ENCODE measurements around the gene TBC1D16. TPM values are rescaled to one million over a fixed set of nuclear protein-coding genes. Genes with fewer than 3 reads are reported as not detected.
"Not testable (repeated sequence)": the region's sequence is repeated elsewhere in the genome, so short reads cannot be mapped to it uniquely, and the experiment has no call there.

TBC1D16 gene
- total RNA-seq, 2 experiments from 2014 or later, result 8.8 to 9.0 TPM

DNA sequence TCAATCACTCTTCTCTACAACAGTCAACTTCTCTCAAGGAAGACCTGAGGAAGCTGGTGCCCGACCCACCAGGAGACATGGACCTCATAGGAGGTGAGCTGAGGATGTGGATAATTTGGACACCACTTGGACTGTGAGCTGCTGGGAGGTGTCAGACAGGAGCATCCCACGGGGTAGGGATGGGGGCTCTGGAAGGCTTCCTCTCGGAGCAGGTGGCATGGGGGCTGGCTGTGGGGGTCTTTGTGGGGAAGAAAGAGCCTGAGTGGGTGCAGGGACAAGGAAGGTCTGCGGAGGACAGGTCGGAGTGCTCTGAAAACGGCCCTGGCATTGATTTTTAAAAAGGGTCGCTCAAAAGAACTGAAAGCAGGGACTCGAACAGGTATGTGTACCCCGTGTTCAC lies 64.0 kb downstream of the TBC1D16 start:
- Mint-ChIP-seq H3K27ac (no peak overlapping the region), H3K27me3 (no peaks in the 10 kb centered on the region), H3K4me1 (no peaks in the 10 kb centered on the region), H3K9me3 (no peaks in the 10 kb centered on the region), H3K4me3 (no peak overlapping the region), H3K36me3 (peaks cover 1% of the 10 kb centered on the region)
- DNase-seq, result no peak

DNA sequence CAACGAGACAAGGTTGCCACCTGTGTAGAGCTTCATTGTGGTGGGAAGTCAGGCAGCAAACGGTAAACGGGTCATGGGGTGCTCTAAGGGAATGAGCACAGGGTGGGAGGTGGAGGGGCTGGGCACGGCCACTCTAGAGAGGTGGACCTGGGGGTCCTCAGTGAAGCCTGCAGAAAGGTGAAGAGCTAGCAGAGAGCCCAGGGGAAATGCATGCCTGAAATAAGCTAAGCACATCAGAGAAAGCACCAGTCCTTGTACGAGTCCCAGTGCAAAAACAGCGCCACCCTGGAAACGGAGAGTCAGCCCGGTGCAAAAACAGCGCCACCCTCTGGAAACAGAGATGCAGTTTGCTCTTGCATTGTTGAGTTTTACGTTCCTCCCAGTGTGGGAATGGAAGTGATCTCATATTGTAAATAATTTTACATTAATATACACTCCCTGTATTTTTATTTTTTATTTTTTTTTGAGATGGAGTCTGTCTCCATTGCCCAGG lies 65.0 kb downstream of the TBC1D16 start:
- Mint-ChIP-seq H3K4me1 (no peaks in the 10 kb centered on the region), H3K27ac (no peak overlapping the region), H3K4me3 (no peak overlapping the region), H3K27me3 (no peaks in the 10 kb centered on the region), H3K9me3 (no peaks in the 10 kb centered on the region), H3K36me3 (peaks cover 1% of the 10 kb centered on the region)
- DNase-seq, result no peak

DNA sequence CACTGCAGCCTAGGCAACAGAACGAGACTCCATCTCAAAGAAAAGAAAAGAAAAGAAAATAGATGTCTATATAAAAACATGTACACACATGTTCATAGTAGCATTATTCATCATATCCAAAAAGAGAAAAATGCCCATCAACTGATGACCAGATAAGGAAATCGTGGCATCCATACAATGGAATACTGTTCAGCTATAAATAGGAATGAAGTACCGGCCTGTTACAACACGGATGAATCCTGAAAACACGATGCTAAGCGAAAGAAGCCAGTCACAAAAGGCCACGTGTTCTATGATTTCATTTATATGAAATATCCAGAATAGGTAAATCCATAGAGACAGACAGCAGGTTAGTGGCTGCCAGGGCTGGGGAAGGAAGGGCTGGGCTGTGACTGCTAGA lies 65.8 kb downstream of the TBC1D16 start:
- Mint-ChIP-seq H3K4me1 (no peaks in the 10 kb centered on the region), H3K27ac (no peak overlapping the region)

DNA sequence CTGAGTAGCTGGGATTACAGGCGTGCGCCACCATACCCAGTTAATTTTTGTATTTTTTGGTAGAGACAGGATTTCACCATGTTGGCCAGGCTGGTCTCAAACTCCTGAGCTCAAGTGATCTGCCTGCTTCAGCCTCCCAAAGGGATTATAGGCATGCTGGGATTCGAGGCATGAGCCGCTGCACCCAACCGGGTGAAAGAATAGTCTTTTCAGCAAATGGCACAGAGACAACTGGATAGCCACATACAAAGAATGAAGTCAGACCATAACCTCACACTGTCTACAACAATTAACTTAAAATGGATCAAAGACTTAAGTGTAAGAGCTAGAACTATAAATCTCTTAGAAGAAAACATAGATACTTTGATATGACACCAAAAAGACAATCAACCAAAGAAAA lies 67.6 kb downstream of the TBC1D16 start:
- Mint-ChIP-seq H3K9me3 (no peaks in the 10 kb centered on the region), H3K27ac (no peak overlapping the region), H3K36me3 (peaks cover 1% of the 10 kb centered on the region), H3K27me3 (no peaks in the 10 kb centered on the region), H3K4me1 (no peaks in the 10 kb centered on the region), H3K4me3 (no peak overlapping the region)
- DNase-seq, result no peak

More for the DNA sequence above, 65.8 kb downstream of the TBC1D16 start:
- Mint-ChIP-seq H3K4me3 (no peak overlapping the region), H3K36me3 (peaks cover 1% of the 10 kb centered on the region), H3K27me3 (no peaks in the 10 kb centered on the region), H3K9me3 (no peaks in the 10 kb centered on the region)
- DNase-seq, result no peak

DNA sequence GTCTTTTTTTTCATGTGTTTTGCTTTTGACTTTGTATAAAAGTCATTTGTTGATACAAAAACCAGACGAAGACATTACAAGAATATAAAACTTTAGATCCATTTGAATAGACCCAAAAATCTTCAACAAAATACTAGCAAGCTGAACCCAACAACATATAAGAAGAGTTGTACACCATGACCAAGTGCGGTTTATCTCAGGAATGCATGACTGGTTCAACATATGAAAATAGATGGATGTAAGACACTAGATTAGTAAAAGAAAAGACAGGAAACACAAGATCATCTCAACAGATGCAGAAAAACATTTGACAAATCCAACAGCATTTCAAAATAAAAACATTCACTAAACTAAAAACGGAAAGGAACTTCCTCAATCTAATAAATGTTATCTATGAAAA lies 69.0 kb downstream of the TBC1D16 start:
- peaks cover 1% of the 10 kb centered on the region for H3K36me3 Mint-ChIP-seq
- no peaks in the 10 kb centered on the region for H3K9me3 Mint-ChIP-seq
- no peak for DNase-seq
- H3K27me3 Mint-ChIP-seq, result no peaks in the 10 kb centered on the region
- H3K27ac Mint-ChIP-seq, result no peak overlapping the region
- no peaks in the 10 kb centered on the region for H3K4me1 Mint-ChIP-seq
- no peak overlapping the region for H3K4me3 Mint-ChIP-seq

DNA sequence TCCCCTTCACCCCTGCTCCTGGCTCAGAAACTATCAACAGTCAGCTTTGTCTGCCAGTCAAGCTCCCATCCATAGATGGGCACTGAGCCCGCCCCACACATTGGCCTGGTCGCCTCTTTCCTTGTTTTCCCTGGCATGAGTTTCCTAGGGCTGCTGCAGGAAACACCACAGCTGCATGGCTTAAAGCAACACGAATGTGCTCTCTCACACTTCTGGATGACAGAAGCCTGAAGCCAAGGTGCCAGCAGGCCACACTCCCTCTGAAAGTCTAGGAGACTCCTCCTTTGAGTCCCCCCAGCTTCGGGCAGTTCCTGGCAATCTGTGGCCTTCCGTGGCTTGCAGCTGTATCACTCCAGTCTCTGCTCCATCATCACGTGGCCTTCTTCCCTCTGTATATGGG lies 69.9 kb downstream of the TBC1D16 start:
- no peaks in the 10 kb centered on the region for H3K9me3 Mint-ChIP-seq
- H3K4me3 Mint-ChIP-seq, result no peak overlapping the region
- no peak overlapping the region for H3K27ac Mint-ChIP-seq
- H3K27me3 Mint-ChIP-seq, result no peaks in the 10 kb centered on the region
- H3K4me1 Mint-ChIP-seq, result peaks cover 2% of the 10 kb centered on the region
- DNase-seq, result no peak
- peaks cover 1% of the 10 kb centered on the region for H3K36me3 Mint-ChIP-seq

DNA sequence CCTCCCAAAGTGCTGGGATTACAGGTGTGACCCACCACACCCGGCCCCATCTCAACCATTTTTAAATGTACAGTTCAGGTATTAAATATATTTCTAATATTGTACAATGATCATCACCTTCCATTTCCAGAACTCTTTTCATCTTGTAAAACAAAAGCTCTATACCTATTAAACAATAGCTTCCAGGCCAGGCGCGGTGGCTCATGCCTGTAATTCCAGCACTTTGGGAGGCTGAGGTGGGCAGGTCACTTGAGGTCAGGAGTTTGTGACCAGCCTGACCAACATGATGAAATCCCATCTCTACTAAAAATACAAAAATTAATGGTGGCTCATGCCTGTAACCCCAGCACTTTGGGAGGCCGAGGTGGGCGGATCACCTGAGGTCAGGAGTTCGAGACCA lies 73.2 kb downstream of the TBC1D16 start:
- H3K27ac Mint-ChIP-seq, H3K27me3 Mint-ChIP-seq, H3K36me3 Mint-ChIP-seq, DNase-seq, H3K4me3 Mint-ChIP-seq, H3K9me3 Mint-ChIP-seq, H3K4me1 Mint-ChIP-seq: not testable (repeated sequence)

DNA sequence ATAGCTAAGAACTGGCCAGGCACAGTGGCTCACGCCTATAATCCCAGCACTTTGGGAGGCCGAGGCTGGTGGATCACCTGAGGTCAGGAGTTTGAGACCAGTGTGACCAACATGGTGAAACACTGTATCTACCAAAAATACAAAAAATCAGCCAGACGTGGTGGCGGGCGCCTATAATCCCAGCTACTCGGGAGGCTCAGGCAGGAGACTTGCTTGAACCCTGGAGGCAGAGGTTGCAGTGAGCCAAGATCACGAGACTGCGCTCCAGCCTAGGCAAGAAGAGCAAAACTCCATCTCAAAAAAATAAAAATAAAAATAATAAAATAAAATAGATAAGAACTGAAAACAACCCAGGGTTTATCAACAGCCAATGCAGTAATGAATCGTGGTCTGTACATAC lies 74.1 kb downstream of the TBC1D16 start:
- H3K36me3 Mint-ChIP-seq, H3K9me3 Mint-ChIP-seq, H3K4me3 Mint-ChIP-seq, DNase-seq, H3K4me1 Mint-ChIP-seq, H3K27me3 Mint-ChIP-seq, H3K27ac Mint-ChIP-seq: not testable (repeated sequence)

DNA sequence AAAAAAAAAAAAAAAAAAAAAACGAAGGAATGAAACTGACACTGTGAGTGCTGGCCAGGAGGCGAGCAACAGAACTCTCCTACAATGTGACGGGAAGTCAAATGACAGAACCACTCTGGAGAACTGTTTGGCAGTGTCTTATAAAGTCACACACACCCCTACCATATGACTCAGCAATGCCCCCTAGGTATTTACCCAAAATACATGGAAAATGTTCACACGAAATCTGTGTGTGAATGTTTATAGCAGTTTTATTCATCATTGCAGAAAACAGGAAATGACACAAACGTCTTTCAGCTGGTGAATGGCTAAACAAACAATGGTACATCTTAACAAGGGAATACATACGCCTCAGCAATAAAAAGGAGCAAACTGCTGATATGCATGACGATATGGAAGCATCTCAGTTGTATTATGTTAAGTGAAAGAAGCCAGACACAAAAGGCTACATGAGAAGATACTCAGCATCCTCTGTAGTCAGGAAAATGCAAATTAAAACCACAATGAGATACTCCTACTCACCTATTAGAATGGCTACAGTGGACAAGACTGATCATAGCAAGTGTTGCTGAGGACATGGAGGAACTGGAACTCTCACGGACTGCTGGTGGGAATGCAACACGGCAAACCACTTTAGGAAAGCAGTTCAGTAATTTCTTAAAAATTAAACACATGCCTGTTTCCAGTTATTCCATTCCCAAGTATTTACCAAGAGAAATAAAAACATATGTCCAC lies 74.7 kb downstream of the TBC1D16 start:
- Mint-ChIP-seq H3K4me1 (peaks cover 7% of the 10 kb centered on the region), H3K4me3 (no peak overlapping the region), H3K27ac (no peak overlapping the region), H3K36me3 (no peaks in the 10 kb centered on the region), H3K9me3 (no peaks in the 10 kb centered on the region), H3K27me3 (no peaks in the 10 kb centered on the region)
- no peak for DNase-seq

DNA sequence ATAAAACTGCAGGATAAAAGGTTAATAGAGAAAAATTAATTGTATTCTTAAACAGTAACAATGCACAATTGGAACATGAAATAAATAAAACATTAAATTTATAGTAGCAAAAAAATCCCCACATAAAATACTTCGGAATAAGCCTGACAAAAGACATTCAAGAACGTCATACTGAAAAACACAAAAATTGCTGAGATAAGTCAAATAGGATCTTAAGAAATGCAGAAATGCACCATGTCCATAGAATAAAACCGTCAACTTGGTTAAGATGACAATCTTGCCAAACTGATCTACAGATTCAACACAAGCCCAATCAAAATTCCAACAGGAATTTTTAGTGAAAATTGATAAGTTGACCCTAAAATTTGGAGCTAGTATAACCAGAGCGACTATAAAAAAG lies 76.6 kb downstream of the TBC1D16 start:
- Mint-ChIP-seq H3K4me1 (peaks cover 7% of the 10 kb centered on the region), H3K27me3 (no peaks in the 10 kb centered on the region), H3K9me3 (no peaks in the 10 kb centered on the region), H3K36me3 (no peaks in the 10 kb centered on the region), H3K4me3 (no peak overlapping the region), H3K27ac (no peak overlapping the region)
- no peak for DNase-seq

DNA sequence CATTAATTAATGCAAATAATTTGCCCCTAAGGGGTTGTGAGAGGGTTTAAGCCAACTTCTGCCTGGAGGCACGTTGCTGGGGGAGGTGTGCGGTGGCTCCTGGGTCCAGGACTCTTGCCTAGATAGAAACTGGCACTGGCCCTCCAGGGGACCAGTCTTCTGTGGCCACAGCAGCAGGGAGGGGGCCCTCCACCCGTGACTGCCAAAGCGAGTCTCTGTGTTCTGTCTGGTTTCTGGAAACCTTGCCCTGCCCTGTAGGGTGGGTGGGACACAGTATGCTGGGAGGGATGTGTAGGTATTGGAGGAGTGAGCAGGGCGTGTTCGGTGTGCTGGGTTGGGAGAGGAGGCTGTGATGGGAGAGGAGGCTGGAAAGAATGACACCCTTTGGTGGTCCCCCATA lies 78.8 kb downstream of the TBC1D16 start:
- H3K4me3 Mint-ChIP-seq, result no peak overlapping the region
- H3K27ac Mint-ChIP-seq, result no peak overlapping the region

DNA sequence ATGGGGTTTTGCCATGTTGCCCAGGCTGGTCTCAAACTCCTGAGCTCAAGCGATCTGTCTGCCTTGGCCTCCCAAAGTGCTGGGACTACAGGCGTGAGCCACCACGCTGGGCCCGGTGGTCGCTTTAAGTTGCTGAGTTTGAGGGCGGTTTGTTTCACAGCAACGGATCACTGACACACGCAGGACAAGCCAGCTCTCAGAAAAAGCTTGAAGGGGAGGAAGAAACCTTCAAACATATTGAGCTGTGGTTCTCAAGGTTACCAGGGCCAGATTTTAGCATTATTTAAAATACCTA lies 79.3 kb downstream of the TBC1D16 start:
- not testable (repeated sequence) for H3K9me3 Mint-ChIP-seq, H3K36me3 Mint-ChIP-seq, H3K27me3 Mint-ChIP-seq, H3K4me3 Mint-ChIP-seq, H3K27ac Mint-ChIP-seq, H3K4me1 Mint-ChIP-seq, DNase-seq

More for the DNA sequence above, 78.8 kb downstream of the TBC1D16 start:
- Mint-ChIP-seq H3K9me3 (no peaks in the 10 kb centered on the region), H3K4me1 (peaks cover 7% of the 10 kb centered on the region), H3K36me3 (no peaks in the 10 kb centered on the region), H3K27me3 (no peaks in the 10 kb centered on the region)
- no peak for DNase-seq

DNA sequence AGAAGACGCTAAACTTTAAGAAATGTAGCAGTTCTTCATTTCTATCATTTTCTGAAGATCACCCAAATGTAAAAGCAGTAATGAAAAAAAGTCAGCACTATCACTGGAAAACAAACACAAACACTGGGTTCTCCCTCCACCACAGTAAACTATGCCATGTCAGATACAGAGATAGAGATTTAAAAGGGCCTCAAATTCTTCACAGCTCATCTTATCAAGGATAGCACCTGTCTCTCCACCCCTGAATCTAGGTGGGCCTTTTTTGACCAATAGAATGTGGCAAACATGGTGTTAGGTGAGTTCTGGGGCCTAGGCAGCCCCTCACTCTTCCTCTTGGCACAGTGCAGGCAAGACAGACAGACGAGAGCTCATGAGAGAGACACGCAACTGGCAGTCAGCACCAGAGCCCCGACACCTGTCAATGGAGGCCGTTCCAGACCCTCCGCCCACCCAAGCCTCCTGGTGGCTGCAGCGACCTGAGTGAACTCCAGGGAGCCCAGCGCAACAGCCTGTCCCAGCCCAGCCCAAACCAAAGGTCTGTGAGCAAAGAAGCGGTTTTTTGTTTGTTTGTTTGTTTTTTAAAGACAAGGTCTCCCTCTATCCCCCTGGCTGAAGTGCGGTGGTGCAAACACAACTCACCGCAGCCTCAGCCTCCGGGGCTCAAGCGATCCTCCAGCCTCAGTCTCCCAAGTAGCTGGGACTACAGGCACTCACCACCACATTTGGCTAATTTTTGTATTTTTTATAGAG lies 79.8 kb downstream of the TBC1D16 start:
- Mint-ChIP-seq H3K27me3 (no peaks in the 10 kb centered on the region), H3K9me3 (no peaks in the 10 kb centered on the region)
- no peak for DNase-seq

DNA sequence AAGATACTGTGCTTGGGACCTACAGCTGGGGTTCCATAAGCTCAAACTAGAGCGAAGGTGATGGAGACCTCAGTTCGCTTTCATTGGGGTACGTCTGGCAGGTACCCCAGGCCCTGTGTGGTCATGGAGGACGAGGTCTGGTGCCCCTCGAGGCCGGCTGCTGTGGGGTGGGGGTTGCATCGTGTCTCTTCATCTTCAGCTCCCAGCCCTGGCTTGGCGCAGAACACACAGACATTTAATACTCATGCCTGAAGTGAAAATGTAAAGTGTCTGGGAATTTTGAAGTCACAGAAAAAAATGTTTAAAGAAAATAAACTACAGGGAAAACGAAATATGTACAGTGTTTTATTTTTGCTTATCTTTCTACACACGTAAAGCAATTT lies 80.5 kb downstream of the TBC1D16 start:
- no peak overlapping the region for H3K4me3 Mint-ChIP-seq
- H3K4me1 Mint-ChIP-seq, result peaks cover 5% of the 10 kb centered on the region
- H3K27ac Mint-ChIP-seq, result no peak overlapping the region
- DNase-seq, result no peak
- H3K36me3 Mint-ChIP-seq, result no peaks in the 10 kb centered on the region
- no peaks in the 10 kb centered on the region for H3K27me3 Mint-ChIP-seq
- no peaks in the 10 kb centered on the region for H3K9me3 Mint-ChIP-seq

More for the DNA sequence above, 79.8 kb downstream of the TBC1D16 start:
- Mint-ChIP-seq H3K4me3 (no peak overlapping the region), H3K4me1 (peaks cover 5% of the 10 kb centered on the region), H3K27ac (no peak overlapping the region), H3K36me3 (no peaks in the 10 kb centered on the region)

DNA sequence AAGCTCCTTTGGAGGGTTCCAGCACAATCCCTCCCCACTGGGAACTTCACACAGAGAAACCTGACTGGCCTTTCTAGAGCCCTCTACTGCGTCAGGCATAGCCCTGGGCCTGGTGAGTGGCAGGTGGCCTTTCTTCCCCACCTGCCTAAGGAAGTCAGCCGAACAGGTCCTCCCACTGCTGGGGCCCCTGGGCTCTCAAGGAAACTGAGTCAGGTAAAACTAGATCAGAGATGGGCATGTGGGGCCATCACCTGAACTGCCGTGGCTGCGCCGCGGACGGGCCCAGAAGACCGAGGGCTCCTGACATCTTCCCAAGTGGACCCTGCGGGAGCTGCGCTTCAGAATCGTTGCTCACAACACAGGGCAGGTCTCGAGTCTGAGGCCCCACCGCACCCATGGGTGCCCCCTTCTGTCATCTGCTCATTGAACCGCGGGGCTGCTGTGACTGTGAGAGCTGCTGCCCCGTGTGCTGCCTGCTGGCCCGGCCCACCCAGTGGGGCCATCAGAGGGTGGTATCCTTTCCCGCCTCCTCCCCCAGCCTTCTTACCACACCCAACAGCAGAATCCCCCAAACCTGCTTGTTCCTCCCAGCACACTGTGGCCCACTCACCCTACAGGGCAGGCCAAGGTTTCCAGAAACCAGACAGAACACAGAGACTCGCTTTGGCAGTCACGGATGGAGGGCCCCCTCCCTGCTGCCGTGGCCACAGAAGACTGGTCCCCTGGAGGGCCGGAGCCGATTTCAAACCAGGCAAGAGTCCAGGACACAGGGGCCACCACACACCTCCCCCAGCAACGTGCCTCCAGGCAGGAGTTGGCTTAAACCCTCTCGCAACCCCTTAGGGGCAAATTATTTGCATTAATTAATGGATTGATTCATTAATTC lies 81.1 kb downstream of the TBC1D16 start:
- peaks cover 2% of the 10 kb centered on the region for H3K36me3 Mint-ChIP-seq
- H3K4me3 Mint-ChIP-seq, result no peak overlapping the region
- DNase-seq, result no peak
- H3K4me1 Mint-ChIP-seq, result peaks cover 5% of the 10 kb centered on the region
- H3K27me3 Mint-ChIP-seq, result no peaks in the 10 kb centered on the region
- no peaks in the 10 kb centered on the region for H3K9me3 Mint-ChIP-seq
- no peak overlapping the region for H3K27ac Mint-ChIP-seq

All from activated naive CD8-positive, alpha-beta T cell treated with anti-CD3 and anti-CD28 coated beads for 36 hours (primary cell).